ENCODE measurements around the gene PAFAH1B2.

PAFAH1B2 gene

GRCh38 chr11:117221775-117222517 is 77.9 kb downstream of the PAFAH1B2 start:
- no peak for DNase-seq (ENCODE audit: low read depth)

GRCh38 chr11:117222991-117223740 is 79.1 kb downstream of the PAFAH1B2 start:
- DNase-seq (ENCODE audit: low read depth): no peak

GRCh38 chr11:117223741-117224689 is 79.9 kb downstream of the PAFAH1B2 start:
- DNase-seq (ENCODE audit: low read depth): no peak

- no peak for DNase-seq (ENCODE audit: low read depth)
These were observed 81.6 kb downstream of the PAFAH1B2 start for GRCh38 chr11:117225553-117226170.

Measured in activated T-cell treated with anti-CD3 and anti-CD28 coated beads for 48 hours (primary cell).